Measurements from ENCODE around the gene WDR70.
A peak's percentile ranks its signal among the peaks of the same experiment; 100 is the strongest.
"Not testable (repeated sequence)": the region's sequence is repeated elsewhere in the genome, so short reads cannot be mapped to it uniquely, and the experiment has no call there.

Gene WDR70

GRCh38 chr5:37463191-37464051, 84.3 kb downstream of the WDR70 start:
- H3K4ac ChIP-seq (ENCODE audit: low read depth, low read length); H3K9me3 ChIP-seq (ENCODE audit: insufficient read depth, low read depth, low read length); H3K79me2 ChIP-seq (ENCODE audit: control insufficient read depth, insufficient read depth, low read length, poor library complexity); H3K23ac ChIP-seq (ENCODE audit: low read length); H3K36me3 ChIP-seq (ENCODE audit: control insufficient read depth in 1 of 2, insufficient read depth in 2 of 2, low read length in 2 of 2); H3K27me3 ChIP-seq (ENCODE audit: insufficient read depth, low read length); H3K4me3 ChIP-seq (ENCODE audit: low read depth, low read length); H3K18ac ChIP-seq (ENCODE audit: low read length); H4K12ac ChIP-seq (ENCODE audit: low read depth, low read length); H4K91ac ChIP-seq (ENCODE audit: low read depth, low read length); H3K9ac ChIP-seq (ENCODE audit: low read length); H2AK5ac ChIP-seq (ENCODE audit: low read length); H3K4me2 ChIP-seq (ENCODE audit: low read length); H3K14ac ChIP-seq (ENCODE audit: low read length); H3K27ac ChIP-seq (ENCODE audit: low read depth, low read length); H4K8ac ChIP-seq (ENCODE audit: low read depth, low read length); H2BK120ac ChIP-seq (ENCODE audit: insufficient read depth, low read length, poor library complexity); H3K4me1 ChIP-seq (ENCODE audit: control insufficient read depth in 1 of 2, insufficient read depth in 2 of 2, low read length in 2 of 2); H2BK12ac ChIP-seq (ENCODE audit: low read length); H2BK5ac ChIP-seq (ENCODE audit: low read depth, low read length, poor library complexity); H3K79me1 ChIP-seq (ENCODE audit: low read length); H2AFZ ChIP-seq (ENCODE audit: insufficient read depth, low read length, poor library complexity): not testable (repeated sequence)
- whole genome bisulfite sequencing (ENCODE audit: extremely low coverage, insufficient coverage, insufficient read length) = no CpG with 5 or more reads among the region's 7 CpGs
- DNase-seq = peak in 1 of 2 donors; percentile 1

GRCh38 chr5:37464581-37464980, 85.5 kb downstream of the WDR70 start:
- WGBS (ENCODE audit: extremely low coverage, insufficient coverage, insufficient read length) = no CpG with 5 or more reads among the region's 2 CpGs
- not testable (repeated sequence) for H3K79me1 ChIP-seq (ENCODE audit: low read length); DNase-seq; H3K14ac ChIP-seq (ENCODE audit: low read length); H3K4ac ChIP-seq (ENCODE audit: low read depth, low read length); H3K4me1 ChIP-seq (ENCODE audit: control insufficient read depth in 1 of 2, insufficient read depth in 2 of 2, low read length in 2 of 2); H4K12ac ChIP-seq (ENCODE audit: low read depth, low read length); H3K4me2 ChIP-seq (ENCODE audit: low read length); H3K18ac ChIP-seq (ENCODE audit: low read length); H3K9ac ChIP-seq (ENCODE audit: low read length); H3K4me3 ChIP-seq (ENCODE audit: low read depth, low read length); H3K27ac ChIP-seq (ENCODE audit: low read depth, low read length); H2AK5ac ChIP-seq (ENCODE audit: low read length); H3K27me3 ChIP-seq (ENCODE audit: insufficient read depth, low read length); H2BK120ac ChIP-seq (ENCODE audit: insufficient read depth, low read length, poor library complexity); H4K8ac ChIP-seq (ENCODE audit: low read depth, low read length); H2BK5ac ChIP-seq (ENCODE audit: low read depth, low read length, poor library complexity); H4K91ac ChIP-seq (ENCODE audit: low read depth, low read length); H3K9me3 ChIP-seq (ENCODE audit: insufficient read depth, low read depth, low read length); H2BK12ac ChIP-seq (ENCODE audit: low read length); H3K79me2 ChIP-seq (ENCODE audit: control insufficient read depth, insufficient read depth, low read length, poor library complexity); H3K36me3 ChIP-seq (ENCODE audit: control insufficient read depth in 1 of 2, insufficient read depth in 2 of 2, low read length in 2 of 2); H3K23ac ChIP-seq (ENCODE audit: low read length); H2AFZ ChIP-seq (ENCODE audit: insufficient read depth, low read length, poor library complexity)

- H3K4me2 ChIP-seq (ENCODE audit: low read length); H4K91ac ChIP-seq (ENCODE audit: low read depth, low read length); H3K79me1 ChIP-seq (ENCODE audit: low read length); H4K8ac ChIP-seq (ENCODE audit: low read depth, low read length); H3K4ac ChIP-seq (ENCODE audit: low read depth, low read length); H3K79me2 ChIP-seq (ENCODE audit: control insufficient read depth, insufficient read depth, low read length, poor library complexity); H3K14ac ChIP-seq (ENCODE audit: low read length); H3K27me3 ChIP-seq (ENCODE audit: insufficient read depth, low read length); H2BK5ac ChIP-seq (ENCODE audit: low read depth, low read length, poor library complexity); H3K4me1 ChIP-seq (ENCODE audit: control insufficient read depth in 1 of 2, insufficient read depth in 2 of 2, low read length in 2 of 2); H2BK12ac ChIP-seq (ENCODE audit: low read length); H2AFZ ChIP-seq (ENCODE audit: insufficient read depth, low read length, poor library complexity); DNase-seq; H3K4me3 ChIP-seq (ENCODE audit: low read depth, low read length); H3K27ac ChIP-seq (ENCODE audit: low read depth, low read length); H4K12ac ChIP-seq (ENCODE audit: low read depth, low read length); H3K9me3 ChIP-seq (ENCODE audit: insufficient read depth, low read depth, low read length); H2BK120ac ChIP-seq (ENCODE audit: insufficient read depth, low read length, poor library complexity); H3K23ac ChIP-seq (ENCODE audit: low read length); H3K18ac ChIP-seq (ENCODE audit: low read length); H3K9ac ChIP-seq (ENCODE audit: low read length); H2AK5ac ChIP-seq (ENCODE audit: low read length); H3K36me3 ChIP-seq (ENCODE audit: control insufficient read depth in 1 of 2, insufficient read depth in 2 of 2, low read length in 2 of 2): not testable (repeated sequence)
- no CpG with 5 or more reads among the region's 1 CpG for WGBS (ENCODE audit: extremely low coverage, insufficient coverage, insufficient read length)
These were observed 90.3 kb downstream of the WDR70 start for GRCh38 chr5:37469383-37469782.

- Histone ChIP-seq H3K4me3 (ENCODE audit: low read depth, low read length) (no peak overlapping the region), H3K23ac (ENCODE audit: low read length) (no peak overlapping the region), H3K27me3 (ENCODE audit: insufficient read depth, low read length) (no peaks in the 10 kb centered on the region), H2BK5ac (ENCODE audit: low read depth, low read length, poor library complexity) (no peak overlapping the region), H3K27ac (ENCODE audit: low read depth, low read length) (no peak overlapping the region), H4K8ac (ENCODE audit: low read depth, low read length) (no peak overlapping the region), H4K12ac (ENCODE audit: low read depth, low read length) (no peak overlapping the region), H2AFZ (ENCODE audit: insufficient read depth, low read length, poor library complexity) (no peak overlapping the region), H2BK120ac (ENCODE audit: insufficient read depth, low read length, poor library complexity) (no peak overlapping the region), H2BK12ac (ENCODE audit: low read length) (no peak overlapping the region), H3K4me2 (ENCODE audit: low read length) (no peak overlapping the region), H3K9me3 (ENCODE audit: insufficient read depth, low read depth, low read length) (no peaks in the 10 kb centered on the region), H3K4me1 (ENCODE audit: control insufficient read depth in 1 of 2, insufficient read depth in 2 of 2, low read length in 2 of 2) (no peaks in the 10 kb centered on the region), H3K36me3 (ENCODE audit: control insufficient read depth in 1 of 2, insufficient read depth in 2 of 2, low read length in 2 of 2) (no peaks in the 10 kb centered on the region), H3K14ac (ENCODE audit: low read length) (no peak overlapping the region), H3K18ac (ENCODE audit: low read length) (no peak overlapping the region), H3K79me2 (ENCODE audit: control insufficient read depth, insufficient read depth, low read length, poor library complexity) (no peaks in the 10 kb centered on the region), H3K9ac (ENCODE audit: low read length) (no peak overlapping the region), H2AK5ac (ENCODE audit: low read length) (no peak overlapping the region), H3K79me1 (ENCODE audit: low read length) (no peaks in the 10 kb centered on the region), H4K91ac (ENCODE audit: low read depth, low read length) (no peak overlapping the region), H3K4ac (ENCODE audit: low read depth, low read length) (no peak overlapping the region)
- no peak for DNase-seq
- no CpG with 5 or more reads among the region's 3 CpGs for WGBS (ENCODE audit: extremely low coverage, insufficient coverage, insufficient read length)
These were observed 92.6 kb downstream of the WDR70 start for GRCh38 chr5:37471666-37472197.
